ENCODE results near the gene MACROD2. TPM values are rescaled to one million over a fixed set of nuclear protein-coding genes. Genes with fewer than 3 reads are reported as not detected.

MACROD2 gene
- polyA plus RNA-seq, 1 donor from 2014 or later, result 23.2 TPM

DNA sequence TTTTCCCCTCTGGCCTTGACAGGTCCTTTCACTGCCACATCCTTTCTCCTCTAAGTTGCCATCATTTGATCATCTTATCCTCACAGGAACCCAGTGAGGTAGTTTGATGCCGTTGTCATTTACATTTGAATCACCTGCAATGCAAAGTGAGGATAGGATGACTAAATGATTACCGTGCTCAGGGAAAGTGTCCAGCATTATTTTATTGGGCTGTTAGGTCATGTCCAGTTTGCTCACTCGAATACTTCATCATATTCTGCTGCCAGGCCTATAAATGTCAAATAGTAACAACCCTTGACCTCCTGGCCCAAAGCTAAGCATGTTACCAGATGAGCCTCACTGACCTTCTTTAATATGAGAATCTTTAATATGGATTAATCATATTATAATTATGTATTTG is 1410.8 kb downstream of the MACROD2 start:
- H2AFZ ChIP-seq (ENCODE audit: low read depth, low read length), result no peak overlapping the region

DNA sequence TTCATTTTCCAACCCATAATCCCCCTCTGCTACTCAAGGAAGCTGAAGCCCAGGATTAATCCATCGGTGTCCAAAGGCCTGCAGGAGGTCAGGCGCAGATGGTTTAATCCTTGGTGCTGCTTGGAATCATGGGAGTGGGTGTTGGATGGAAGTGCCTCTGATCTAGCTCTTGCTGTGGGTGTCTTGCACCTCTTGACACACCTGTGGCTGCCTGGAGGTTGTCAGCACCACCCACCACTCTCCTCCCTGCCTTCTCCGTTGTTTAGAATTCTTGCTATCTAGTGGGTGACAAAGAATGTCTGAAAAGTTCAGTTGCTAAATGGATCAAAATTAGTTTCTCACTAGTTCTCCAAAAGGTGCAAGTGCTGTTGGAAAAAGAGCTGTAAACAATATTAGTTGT is 1416.5 kb downstream of the MACROD2 start:
- Histone ChIP-seq H2AFZ (ENCODE audit: low read depth, low read length) (no peak overlapping the region), H3K4me2 (ENCODE audit: low read length) (no peak overlapping the region), H3K9me3 (ENCODE audit: low read length) (no peaks in the 10 kb centered on the region), H3K27me3 (ENCODE audit: insufficient read depth, low read depth, low read length) (no peaks in the 10 kb centered on the region), H3K4me3 (ENCODE audit: low read length) (no peak overlapping the region), H4K20me1 (ENCODE audit: insufficient read depth) (no peaks in the 10 kb centered on the region), H3K79me2 (replicated peaks; ENCODE audit: insufficient read depth, low read length) (no peaks in the 10 kb centered on the region), H3K9me2 (ENCODE audit: insufficient read depth, low read length) (no peaks in the 10 kb centered on the region), H3F3A (ENCODE audit: insufficient read depth, low read length, poor library complexity, severe bottlenecking) (no peaks in the 10 kb centered on the region), H3K9ac (ENCODE audit: low read length) (no peak overlapping the region), H3K36me3 (ENCODE audit: insufficient read depth, low read length) (no peaks in the 10 kb centered on the region), H3K27ac (ENCODE audit: low read length) (no peak overlapping the region)
- no peak for TF ChIP-seq EP300 (conservative IDR thresholded peaks at IDR 0.05; ENCODE audit: poor library complexity, severe bottlenecking)
- TF ChIP-seq, protein P1, sequence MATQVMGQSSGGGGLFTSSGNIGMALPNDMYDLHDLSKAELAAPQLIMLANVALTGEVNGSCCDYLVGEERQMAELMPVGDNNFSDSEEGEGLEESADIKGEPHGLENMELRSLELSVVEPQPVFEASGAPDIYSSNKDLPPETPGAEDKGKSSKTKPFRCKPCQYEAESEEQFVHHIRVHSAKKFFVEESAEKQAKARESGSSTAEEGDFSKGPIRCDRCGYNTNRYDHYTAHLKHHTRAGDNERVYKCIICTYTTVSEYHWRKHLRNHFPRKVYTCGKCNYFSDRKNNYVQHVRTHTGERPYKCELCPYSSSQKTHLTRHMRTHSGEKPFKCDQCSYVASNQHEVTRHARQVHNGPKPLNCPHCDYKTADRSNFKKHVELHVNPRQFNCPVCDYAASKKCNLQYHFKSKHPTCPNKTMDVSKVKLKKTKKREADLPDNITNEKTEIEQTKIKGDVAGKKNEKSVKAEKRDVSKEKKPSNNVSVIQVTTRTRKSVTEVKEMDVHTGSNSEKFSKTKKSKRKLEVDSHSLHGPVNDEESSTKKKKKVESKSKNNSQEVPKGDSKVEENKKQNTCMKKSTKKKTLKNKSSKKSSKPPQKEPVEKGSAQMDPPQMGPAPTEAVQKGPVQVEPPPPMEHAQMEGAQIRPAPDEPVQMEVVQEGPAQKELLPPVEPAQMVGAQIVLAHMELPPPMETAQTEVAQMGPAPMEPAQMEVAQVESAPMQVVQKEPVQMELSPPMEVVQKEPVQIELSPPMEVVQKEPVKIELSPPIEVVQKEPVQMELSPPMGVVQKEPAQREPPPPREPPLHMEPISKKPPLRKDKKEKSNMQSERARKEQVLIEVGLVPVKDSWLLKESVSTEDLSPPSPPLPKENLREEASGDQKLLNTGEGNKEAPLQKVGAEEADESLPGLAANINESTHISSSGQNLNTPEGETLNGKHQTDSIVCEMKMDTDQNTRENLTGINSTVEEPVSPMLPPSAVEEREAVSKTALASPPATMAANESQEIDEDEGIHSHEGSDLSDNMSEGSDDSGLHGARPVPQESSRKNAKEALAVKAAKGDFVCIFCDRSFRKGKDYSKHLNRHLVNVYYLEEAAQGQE (IDR thresholded peaks at IDR 0.05; ENCODE audit: borderline replicate concordance), result no peak
- TF ChIP-seq SMC3 (conservative IDR thresholded peaks at IDR 0.05; ENCODE audit: poor library complexity), result no peak
- TF ChIP-seq EZH2 (IDR thresholded peaks at IDR 0.05; ENCODE audit: borderline replicate concordance, insufficient read depth, low read length, poor library complexity, severe bottlenecking), result no peak
- TF ChIP-seq RAD21 (conservative IDR thresholded peaks at IDR 0.05), result no peak
- TF ChIP-seq POLR2AphosphoS5 (IDR thresholded peaks at IDR 0.05), result no peak
- TF ChIP-seq MXI1 (conservative IDR thresholded peaks at IDR 0.05; ENCODE audit: poor library complexity, severe bottlenecking), result no peak
- TF ChIP-seq, protein P2, sequence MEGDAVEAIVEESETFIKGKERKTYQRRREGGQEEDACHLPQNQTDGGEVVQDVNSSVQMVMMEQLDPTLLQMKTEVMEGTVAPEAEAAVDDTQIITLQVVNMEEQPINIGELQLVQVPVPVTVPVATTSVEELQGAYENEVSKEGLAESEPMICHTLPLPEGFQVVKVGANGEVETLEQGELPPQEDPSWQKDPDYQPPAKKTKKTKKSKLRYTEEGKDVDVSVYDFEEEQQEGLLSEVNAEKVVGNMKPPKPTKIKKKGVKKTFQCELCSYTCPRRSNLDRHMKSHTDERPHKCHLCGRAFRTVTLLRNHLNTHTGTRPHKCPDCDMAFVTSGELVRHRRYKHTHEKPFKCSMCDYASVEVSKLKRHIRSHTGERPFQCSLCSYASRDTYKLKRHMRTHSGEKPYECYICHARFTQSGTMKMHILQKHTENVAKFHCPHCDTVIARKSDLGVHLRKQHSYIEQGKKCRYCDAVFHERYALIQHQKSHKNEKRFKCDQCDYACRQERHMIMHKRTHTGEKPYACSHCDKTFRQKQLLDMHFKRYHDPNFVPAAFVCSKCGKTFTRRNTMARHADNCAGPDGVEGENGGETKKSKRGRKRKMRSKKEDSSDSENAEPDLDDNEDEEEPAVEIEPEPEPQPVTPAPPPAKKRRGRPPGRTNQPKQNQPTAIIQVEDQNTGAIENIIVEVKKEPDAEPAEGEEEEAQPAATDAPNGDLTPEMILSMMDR (IDR thresholded peaks at IDR 0.05; ENCODE audit: poor library complexity, severe bottlenecking), result no peak

More for the DNA sequence above, 1410.8 kb downstream of the MACROD2 start:
- H3K9me3 ChIP-seq (ENCODE audit: low read length), result no peaks in the 10 kb centered on the region
- H3K27ac ChIP-seq (ENCODE audit: low read length), result no peak overlapping the region
- no peak overlapping the region for H3K4me3 ChIP-seq (ENCODE audit: low read length)
- H3K4me2 ChIP-seq (ENCODE audit: low read length), result no peak overlapping the region
- H3K9ac ChIP-seq (ENCODE audit: low read length), result no peak overlapping the region
- no peaks in the 10 kb centered on the region for H3K36me3 ChIP-seq (ENCODE audit: insufficient read depth, low read length)
- no peaks in the 10 kb centered on the region for H3K79me2 ChIP-seq (replicated peaks; ENCODE audit: insufficient read depth, low read length)
- H3K9me2 ChIP-seq (ENCODE audit: insufficient read depth, low read length), result no peaks in the 10 kb centered on the region
- no peaks in the 10 kb centered on the region for H4K20me1 ChIP-seq (ENCODE audit: insufficient read depth)
- TF ChIP-seq, protein P1 (IDR thresholded peaks at IDR 0.05; ENCODE audit: borderline replicate concordance), result no peak
- TF ChIP-seq RAD21 (conservative IDR thresholded peaks at IDR 0.05), result no peak
- no peak for TF ChIP-seq EP300 (conservative IDR thresholded peaks at IDR 0.05; ENCODE audit: poor library complexity, severe bottlenecking)
- no peak for TF ChIP-seq MXI1 (conservative IDR thresholded peaks at IDR 0.05; ENCODE audit: poor library complexity, severe bottlenecking)
- no peak for TF ChIP-seq POLR2AphosphoS5 (IDR thresholded peaks at IDR 0.05)
- no peak for TF ChIP-seq EZH2 (IDR thresholded peaks at IDR 0.05; ENCODE audit: borderline replicate concordance, insufficient read depth, low read length, poor library complexity, severe bottlenecking)
- no peak for TF ChIP-seq SMC3 (conservative IDR thresholded peaks at IDR 0.05; ENCODE audit: poor library complexity)
- no peak for TF ChIP-seq TAF1 (IDR thresholded peaks at IDR 0.05; ENCODE audit: low read depth)
- TF ChIP-seq, protein P2 (IDR thresholded peaks at IDR 0.05; ENCODE audit: poor library complexity, severe bottlenecking), result no peak
- no peaks in the 10 kb centered on the region for H3F3A ChIP-seq (ENCODE audit: insufficient read depth, low read length, poor library complexity, severe bottlenecking)
- H3K27me3 ChIP-seq (ENCODE audit: insufficient read depth, low read depth, low read length), result no peaks in the 10 kb centered on the region
